HCT116 (cell line): ENCODE data around the gene NAT9. TPM values are rescaled to one million over a fixed set of nuclear protein-coding genes. Genes with fewer than 3 reads are reported as not detected.

Source experiments
- ATAC-seq: fragments of 200-7000 bp; cut with Tn5 transposase; 2 replicates; pipeline ENCODE4 v1.9.1; 2020; ENCODE audit warnings: mild to moderate bottlenecking, moderate library complexity
- BruUV-seq: library from RNA; stranded (reverse); fragments of 400-500 nt; replicated peaks from 2 replicates; lab custom pipeline; 2021; lab: Mats Ljungman, UMichigan
- CTCF ChIA-PET: fragments of 300-600 bp; sonication (Branson Sonifier 250); formaldehyde crosslinking; loops from one replicate; lab custom pipeline; 2021; ENCODE audit warnings: antibody characterized with exemption; lab: Charles Lee
- POLR2A ChIA-PET: fragments of 300-600, 350-600 bp; sonication (Branson Sonifier 250); formaldehyde crosslinking; loops from one replicate; lab custom pipeline; 2021; ENCODE audit warnings: antibody characterized with exemption; lab: Charles Lee
- RAD21 ChIA-PET, 2 experiments: fragments of 300-600 bp; sonication (Branson Sonifier 250); formaldehyde crosslinking; loops; one replicate each; lab custom pipeline; 2023; ENCODE audit warnings: low total read pairs in 2 of 2; ENCODE audit not compliant: uncharacterized antibody in 2 of 2, unreplicated experiment in 2 of 2, low non-redundant PET in 1 of 2; lab: Charles Lee
- DNase-seq: peaks from one replicate; pipeline ENCODE4 v3.0.0-alpha.2; 2010; ENCODE audit warnings: low read depth, low spot score
- H2AFZ ChIP-seq: fragments of 200-600 bp; shearing (Covaris generic), sonication (generic); 2 replicates; pipeline ENCODE4 v1.6.1; 2017; ENCODE audit warnings: low read depth, mixed run types, mixed read lengths, antibody characterized with exemption, low read length; ENCODE audit not compliant: poor library complexity, severe bottlenecking
- H3K27ac ChIP-seq: 2 replicates; pipeline ENCODE4 v1.5.1; 2012; ENCODE audit warnings: low read depth, low read length
- H3K27me3 ChIP-seq: fragments of 200-600 bp; sonication (generic); 2 replicates; pipeline ENCODE4 v1.6.1; 2016; ENCODE audit warnings: mixed run types, low read length, mixed read lengths; ENCODE audit not compliant: insufficient read depth
- H3K36me3 ChIP-seq, 2 experiments: fragments of 200-500 bp in 1 of 2; fragments of 200-600 bp in 1 of 2; sonication (Bioruptor generic) in 1 of 2; sonication (generic) in 1 of 2; 2 replicates each; pipeline versions ENCODE4 v1.5.1 to v1.6.1; 2014 to 2016; ENCODE audit warnings: low read length in 2 of 2, inconsistent platforms in 1 of 2, mixed read lengths in 1 of 2, mixed run types in 1 of 2; ENCODE audit not compliant: insufficient read depth in 2 of 2, control insufficient read depth in 1 of 2
- H3K4me1 ChIP-seq, 2 experiments: fragments of 200-600 bp in 1 of 2; sonication (generic) in 1 of 2; 2 replicates each; pipeline versions ENCODE4 v1.5.1 to v1.6.1; 2012 to 2017; ENCODE audit warnings: low read length in 2 of 2, inconsistent platforms in 1 of 2, mild to moderate bottlenecking in 1 of 2, mixed read lengths in 1 of 2, mixed run types in 1 of 2, moderate library complexity in 1 of 2; ENCODE audit not compliant: insufficient read depth in 2 of 2, control insufficient read depth in 1 of 2
- H3K4me2 ChIP-seq: fragments of 200-600 bp; sonication (generic); 2 replicates; pipeline ENCODE4 v1.6.1; 2017; ENCODE audit warnings: mixed run types, low read length, mixed read lengths
- H3K4me3 ChIP-seq, 2 experiments: fragments of 200-600 bp in 1 of 2; sonication (generic) in 1 of 2; replicated peaks in 1 of 2; 2 replicates each; pipeline ENCODE4 v1.5.1; 2011 to 2016; ENCODE audit warnings: low read length in 2 of 2, control low read depth in 1 of 2, low read depth in 1 of 2, mild to moderate bottlenecking in 1 of 2, mixed read lengths in 1 of 2, mixed run types in 1 of 2
- H3K79me2 ChIP-seq: fragments of 200-600 bp; sonication (generic); 2 replicates; pipeline ENCODE4 v1.6.1; 2017; ENCODE audit warnings: mild to moderate bottlenecking, mixed run types, low read length, moderate library complexity, mixed read lengths; ENCODE audit not compliant: insufficient read depth
- H3K9ac ChIP-seq: fragments of 200-600 bp; sonication (generic); 2 replicates; pipeline ENCODE4 v1.6.1; 2016; ENCODE audit warnings: low read length, mixed read lengths
- H3K9me2 ChIP-seq: fragments of 200-600 bp; sonication (generic), shearing (Covaris generic); 2 replicates; pipeline ENCODE4 v1.6.1; 2017; ENCODE audit warnings: mixed run types, mild to moderate bottlenecking, moderate library complexity; ENCODE audit not compliant: insufficient read depth
- H3K9me3 ChIP-seq, 2 experiments: fragments of 200-500 bp in 1 of 2; fragments of 200-600 bp in 1 of 2; sonication (Bioruptor generic) in 1 of 2; sonication (generic) in 1 of 2; 2 replicates each; pipeline ENCODE4 v1.6.1; 2014 to 2017; ENCODE audit warnings: low read length in 2 of 2, mixed read lengths in 2 of 2, inconsistent platforms in 1 of 2, low read depth in 1 of 2, mild to moderate bottlenecking in 1 of 2, mixed run types in 1 of 2, moderate library complexity in 1 of 2; ENCODE audit not compliant: control insufficient read depth in 1 of 2, insufficient read depth in 1 of 2
- H4K20me1 ChIP-seq: fragments of 200-600 bp; sonication (generic), shearing (Covaris generic); 2 replicates; pipeline ENCODE4 v1.6.1; 2017; ENCODE audit warnings: mixed run types, mild to moderate bottlenecking, moderate library complexity; ENCODE audit not compliant: insufficient read depth
- CBX3 ChIP-seq: IDR thresholded peaks from 2 replicates; pipeline ENCODE4 v1.6.1; 2012; ENCODE audit warnings: low read depth
- CEBPB ChIP-seq: IDR thresholded peaks from 2 replicates; pipeline ENCODE4 v1.6.1; 2012; ENCODE audit warnings: low read depth
- ELF1 ChIP-seq: IDR thresholded peaks from 2 replicates; pipeline ENCODE4 v1.6.1; 2012; ENCODE audit warnings: low read depth, borderline replicate concordance
- RAD21 ChIP-seq: IDR thresholded peaks from 2 replicates; pipeline ENCODE4 v1.6.1; 2012; ENCODE audit warnings: low read depth, mild to moderate bottlenecking
- SIN3A ChIP-seq: IDR thresholded peaks from 2 replicates; pipeline ENCODE4 v1.6.1; 2012; ENCODE audit warnings: low read depth
- YY1 ChIP-seq: IDR thresholded peaks from 2 replicates; pipeline ENCODE4 v1.6.1; 2011; ENCODE audit warnings: low read length, low read depth, moderate library complexity, mild to moderate bottlenecking; ENCODE audit not compliant: insufficient replicate concordance; ENCODE audit errors: extremely low read depth
- ZFX ChIP-seq: fragments of 450-650 bp; IDR thresholded peaks from 2 replicates; pipeline ENCODE4 v1.6.1; 2017
- intact Hi-C: fragments of 100-400 bp; cut with micrococcal nuclease; formaldehyde crosslinking; loops from 2 replicates; pipeline ENCODE4 v1.10.0; 2022
- total RNA-seq: library from RNA; stranded (reverse); gene quantifications from one replicate; pipeline ENCODE4 v1.2.1, GENCODE V29; 2021; ENCODE audit not compliant: unreplicated experiment
- TF ChIP-seq, protein P1 (sequence below): IDR thresholded peaks from 2 replicates; pipeline ENCODE4 v1.6.1; 2012; ENCODE audit warnings: low read depth
- TF ChIP-seq, protein P2 (sequence below): IDR thresholded peaks from 2 replicates; pipeline ENCODE4 v1.6.1; 2012

Gene NAT9
- total RNA-seq, 1 experiment from 2014 or later: 88.7 TPM

DNA sequence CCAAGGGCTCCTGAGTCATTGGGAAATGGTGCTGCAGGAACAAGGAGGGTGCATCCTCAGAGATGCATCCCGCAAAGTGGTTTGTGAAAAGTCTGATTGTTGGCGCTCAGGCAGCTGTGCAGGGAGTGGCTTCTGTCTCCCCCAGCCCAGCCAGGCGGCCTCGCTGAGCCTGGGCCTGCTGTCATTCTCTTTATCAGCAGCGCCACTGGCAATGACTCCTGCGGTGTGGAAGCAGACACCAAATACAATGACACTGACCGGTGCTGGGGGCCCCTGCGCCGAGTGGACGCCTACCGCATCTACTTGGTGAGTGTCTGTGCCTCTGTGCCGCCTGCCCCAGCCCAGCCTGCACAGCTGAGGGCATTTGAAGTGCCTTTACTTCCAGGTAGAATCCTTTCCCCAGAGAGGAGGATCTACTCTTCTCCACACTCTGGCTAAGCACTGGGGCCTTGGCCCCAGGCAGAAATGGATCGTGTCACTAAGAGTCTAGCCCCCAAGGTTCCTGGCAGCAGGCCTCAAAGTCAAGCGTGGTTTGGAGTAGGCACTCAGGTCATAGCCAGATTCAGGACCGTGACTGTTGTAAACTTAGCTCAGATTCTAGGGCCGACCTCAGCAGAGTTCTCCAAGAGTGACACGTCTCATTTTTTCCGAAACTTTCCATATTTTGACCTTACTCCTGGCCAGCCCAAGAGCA is 19.3 kb upstream of the NAT9 start:
- Histone ChIP-seq H3K9ac (no peak overlapping the region), H3K79me2 (no peaks in the 10 kb centered on the region), H3K27ac (no peak overlapping the region), H2AFZ (no peak overlapping the region), H3K9me2 (no peaks in the 10 kb centered on the region), H3K9me3 (no peaks in the 10 kb centered on the region), H3K4me2 (no peak overlapping the region), H3K27me3 (no peaks in the 10 kb centered on the region), H3K4me1 (peaks cover 0 to 3% of the 10 kb centered on the region in 2 experiments; a peak in 2 of 4 replicates), H4K20me1 (no peaks in the 10 kb centered on the region), H3K4me3 (no peak overlapping the region), H3K36me3 (peaks cover 4 to 8% of the 10 kb centered on the region in 2 experiments; a peak in 2 of 4 replicates)
- ATAC-seq (no peak), DNase-seq (no peak)
- POLR2A ChIA-PET: no interaction called here
- intact Hi-C loops: no loop called here
- no TSS peak for BruUV-seq
- TF ChIP-seq CEBPB: no peak
- TF ChIP-seq, protein P1, sequence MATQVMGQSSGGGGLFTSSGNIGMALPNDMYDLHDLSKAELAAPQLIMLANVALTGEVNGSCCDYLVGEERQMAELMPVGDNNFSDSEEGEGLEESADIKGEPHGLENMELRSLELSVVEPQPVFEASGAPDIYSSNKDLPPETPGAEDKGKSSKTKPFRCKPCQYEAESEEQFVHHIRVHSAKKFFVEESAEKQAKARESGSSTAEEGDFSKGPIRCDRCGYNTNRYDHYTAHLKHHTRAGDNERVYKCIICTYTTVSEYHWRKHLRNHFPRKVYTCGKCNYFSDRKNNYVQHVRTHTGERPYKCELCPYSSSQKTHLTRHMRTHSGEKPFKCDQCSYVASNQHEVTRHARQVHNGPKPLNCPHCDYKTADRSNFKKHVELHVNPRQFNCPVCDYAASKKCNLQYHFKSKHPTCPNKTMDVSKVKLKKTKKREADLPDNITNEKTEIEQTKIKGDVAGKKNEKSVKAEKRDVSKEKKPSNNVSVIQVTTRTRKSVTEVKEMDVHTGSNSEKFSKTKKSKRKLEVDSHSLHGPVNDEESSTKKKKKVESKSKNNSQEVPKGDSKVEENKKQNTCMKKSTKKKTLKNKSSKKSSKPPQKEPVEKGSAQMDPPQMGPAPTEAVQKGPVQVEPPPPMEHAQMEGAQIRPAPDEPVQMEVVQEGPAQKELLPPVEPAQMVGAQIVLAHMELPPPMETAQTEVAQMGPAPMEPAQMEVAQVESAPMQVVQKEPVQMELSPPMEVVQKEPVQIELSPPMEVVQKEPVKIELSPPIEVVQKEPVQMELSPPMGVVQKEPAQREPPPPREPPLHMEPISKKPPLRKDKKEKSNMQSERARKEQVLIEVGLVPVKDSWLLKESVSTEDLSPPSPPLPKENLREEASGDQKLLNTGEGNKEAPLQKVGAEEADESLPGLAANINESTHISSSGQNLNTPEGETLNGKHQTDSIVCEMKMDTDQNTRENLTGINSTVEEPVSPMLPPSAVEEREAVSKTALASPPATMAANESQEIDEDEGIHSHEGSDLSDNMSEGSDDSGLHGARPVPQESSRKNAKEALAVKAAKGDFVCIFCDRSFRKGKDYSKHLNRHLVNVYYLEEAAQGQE: no peak
- TF ChIP-seq ELF1: no peak
- no peak for TF ChIP-seq YY1
- no peak for TF ChIP-seq SIN3A
- TF ChIP-seq CBX3: no peak
- no peak for TF ChIP-seq RAD21
- TF ChIP-seq ZFX: no peak
- TF ChIP-seq, protein P2, sequence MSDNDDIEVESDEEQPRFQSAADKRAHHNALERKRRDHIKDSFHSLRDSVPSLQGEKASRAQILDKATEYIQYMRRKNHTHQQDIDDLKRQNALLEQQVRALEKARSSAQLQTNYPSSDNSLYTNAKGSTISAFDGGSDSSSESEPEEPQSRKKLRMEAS: no peak
- RAD21 ChIA-PET: no interaction called here
- CTCF ChIA-PET: interaction anchor here (2.8 kb wide), 1 partner anchor 66 kb away, joined by 11 read pairs; no protein-coding TSS in a partner anchor
